Stimulated activated naive B cell treated with anti-CD40 and anti-IgM and Interleukin-4, amounts not matched to agents 10 μg/mL and 1 μg/mL and 100 μg/mL, for 72 hours (primary cell): ENCODE measurements around the gene PARP8.

Experiments
- ATAC-seq, 2 donors: fragments of 150-1000 bp; cut with Tn5 transposase; replicated peaks; 2 replicates each; pipeline ENCODE4 v1.10.0; 2021; ENCODE audit warnings: moderate library complexity in 1 of 2
- DNase-seq: peaks from one replicate; pipeline ENCODE4 v3.0.0; 2021
- H3K27ac Mint-ChIP-seq: one replicate; pipeline ENCODE4 v1.8.0; 2022; ENCODE audit warnings: mild to moderate bottlenecking, mixed read lengths
- H3K27me3 Mint-ChIP-seq, 2 donors: one replicate each; pipeline ENCODE4 v1.8.0; 2022; ENCODE audit warnings: mixed read lengths in 2 of 2
- H3K36me3 Mint-ChIP-seq, 2 donors: one replicate each; pipeline ENCODE4 v1.8.0; 2022; ENCODE audit warnings: mixed read lengths in 2 of 2, mild to moderate bottlenecking in 1 of 2
- H3K4me1 Mint-ChIP-seq, 2 donors: one replicate each; pipeline ENCODE4 v1.8.0; 2022; ENCODE audit warnings: mixed read lengths in 2 of 2, mild to moderate bottlenecking in 1 of 2
- H3K4me3 Mint-ChIP-seq, 2 donors: one replicate each; pipeline ENCODE4 v1.8.0; 2022; ENCODE audit warnings: mild to moderate bottlenecking in 2 of 2, mixed read lengths in 2 of 2, moderate library complexity in 1 of 2
- H3K9me3 Mint-ChIP-seq, 2 donors: one replicate each; pipeline ENCODE4 v1.8.0; 2022; ENCODE audit warnings: mixed read lengths in 2 of 2, mild to moderate bottlenecking in 1 of 2

Gene PARP8

GRCh38 chr5:50836356-50836755 is 169.9 kb downstream of the PARP8 start:
- Mint-ChIP-seq H3K27me3 (no peaks in the 10 kb centered on the region), H3K36me3 (peaks cover 12 to 41% of the 10 kb centered on the region in 2 donors), H3K9me3 (no peaks in the 10 kb centered on the region), H3K4me3 (no peak overlapping the region), H3K4me1 (no peaks in the 10 kb centered on the region), H3K27ac (no peak overlapping the region)
- ATAC-seq, result no peak
- DNase-seq, result no peak

DNA sequence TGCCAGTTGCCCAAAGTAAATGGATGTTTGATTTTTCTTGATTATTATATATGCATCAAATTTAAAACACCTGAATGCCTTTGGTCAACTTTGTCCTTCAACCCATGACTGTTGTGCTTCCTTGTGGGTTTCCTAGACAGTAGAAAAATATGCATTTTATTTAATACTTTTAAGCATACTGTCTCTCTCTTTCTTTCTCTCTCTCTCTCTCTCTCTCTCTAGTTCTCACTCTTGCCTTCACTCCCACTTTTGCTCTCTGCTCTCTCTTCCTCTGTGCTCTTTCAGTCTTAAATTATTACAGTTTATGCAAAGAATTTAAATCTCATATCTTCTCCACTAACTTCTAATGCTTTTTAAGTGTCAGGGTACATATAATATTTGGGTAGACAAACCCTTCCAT is 173.0 kb downstream of the PARP8 start:
- no peaks in the 10 kb centered on the region for H3K4me1 Mint-ChIP-seq
- H3K27ac Mint-ChIP-seq, result no peak overlapping the region
- peaks cover 8 to 34% of the 10 kb centered on the region in 2 donors for H3K36me3 Mint-ChIP-seq
- ATAC-seq (no peak), DNase-seq (no peak)
- no peaks in the 10 kb centered on the region for H3K9me3 Mint-ChIP-seq
- H3K27me3 Mint-ChIP-seq, result no peaks in the 10 kb centered on the region
- H3K4me3 Mint-ChIP-seq, result no peak overlapping the region

DNA sequence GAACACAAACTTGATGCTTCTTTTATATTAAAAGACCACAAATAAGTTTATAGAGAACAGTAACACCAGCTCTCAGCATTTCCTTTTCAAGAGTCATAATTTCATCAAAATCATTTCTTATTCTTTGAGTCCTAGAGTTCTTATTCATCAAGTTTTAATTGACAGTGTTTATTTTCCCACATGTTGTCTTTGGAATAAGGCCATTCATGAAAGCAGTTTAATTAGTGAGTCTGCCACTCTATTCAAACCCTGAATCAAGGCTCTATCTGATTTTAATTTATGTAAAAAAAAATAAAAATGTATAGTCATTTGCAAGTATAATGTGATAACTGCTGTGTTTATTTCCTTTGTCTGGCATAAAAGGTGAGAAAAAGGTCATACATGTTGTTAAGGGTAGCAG is 176.7 kb downstream of the PARP8 start:
- Mint-ChIP-seq H3K27me3 (no peaks in the 10 kb centered on the region), H3K27ac (no peak overlapping the region), H3K9me3 (no peaks in the 10 kb centered on the region), H3K36me3 (peaks cover 5 to 25% of the 10 kb centered on the region in 2 donors), H3K4me1 (no peaks in the 10 kb centered on the region), H3K4me3 (no peak overlapping the region)
- ATAC-seq (no peak), DNase-seq (no peak)

GRCh38 chr5:50846261-50846660 is 179.8 kb downstream of the PARP8 start:
- Mint-ChIP-seq H3K9me3 (no peaks in the 10 kb centered on the region), H3K36me3 (peaks cover 0 to 3% of the 10 kb centered on the region in 2 donors), H3K27me3 (no peaks in the 10 kb centered on the region), H3K4me1 (no peaks in the 10 kb centered on the region), H3K4me3 (no peak overlapping the region), H3K27ac (no peak overlapping the region)
- no peak for ATAC-seq
- no peak for DNase-seq

GRCh38 chr5:50849554-50849953 is 183.1 kb downstream of the PARP8 start:
- ATAC-seq (no peak), DNase-seq (no peak)
- Mint-ChIP-seq H3K9me3 (peaks cover 3 to 4% of the 10 kb centered on the region in 2 donors), H3K27me3 (no peaks in the 10 kb centered on the region), H3K4me3 (no peak overlapping the region), H3K36me3 (no peaks in the 10 kb centered on the region), H3K4me1 (peaks cover 15 to 27% of the 10 kb centered on the region in 2 donors), H3K27ac (no peak overlapping the region)

DNA sequence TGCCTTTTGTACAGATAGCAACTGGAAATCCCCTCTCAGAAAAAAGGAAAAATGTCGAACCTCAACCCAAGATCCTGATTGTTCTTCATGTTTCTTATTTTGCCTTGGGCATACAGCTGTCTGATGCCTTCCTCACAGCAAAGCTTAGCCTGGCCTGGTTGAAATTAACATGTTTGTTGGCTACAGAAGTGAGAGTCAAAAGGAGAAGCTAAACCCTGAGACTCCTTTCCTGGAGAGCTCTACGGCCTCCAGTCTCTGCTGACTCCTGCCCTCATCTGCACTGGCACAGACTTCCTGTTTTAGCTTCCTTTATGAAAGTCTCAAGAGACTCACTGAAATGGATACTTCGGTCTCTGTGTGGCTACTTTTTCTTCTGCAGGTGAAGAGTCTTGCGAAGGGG is 186.7 kb downstream of the PARP8 start:
- Mint-ChIP-seq H3K4me3 (peak overlapping the region; percentile 33), H3K27me3 (no peaks in the 10 kb centered on the region), H3K9me3 (peaks cover 3 to 4% of the 10 kb centered on the region in 2 donors), H3K36me3 (no peaks in the 10 kb centered on the region), H3K4me1 (peaks cover 37 to 58% of the 10 kb centered on the region in 2 donors), H3K27ac (peak overlapping the region; percentile 74)
- peak; percentile 94 to 95 for ATAC-seq
- peak; percentile 59 for DNase-seq

- no peak overlapping the region for H3K4me3 Mint-ChIP-seq
- H3K27ac Mint-ChIP-seq, result no peak overlapping the region
- ATAC-seq (no peak), DNase-seq (no peak)
- peaks cover 3 to 4% of the 10 kb centered on the region in 2 donors for H3K9me3 Mint-ChIP-seq
- no peaks in the 10 kb centered on the region for H3K27me3 Mint-ChIP-seq
- H3K4me1 Mint-ChIP-seq, result peaks cover 37 to 58% of the 10 kb centered on the region in 2 donors
- no peaks in the 10 kb centered on the region for H3K36me3 Mint-ChIP-seq
Measured at GRCh38 chr5:50854082-50854481, 187.6 kb downstream of the PARP8 start.

GRCh38 chr5:50855001-50855400 is 188.6 kb downstream of the PARP8 start:
- no peak for DNase-seq
- Mint-ChIP-seq H3K27me3 (no peaks in the 10 kb centered on the region), H3K27ac (no peak overlapping the region), H3K4me3 (no peak overlapping the region), H3K4me1 (peaks cover 37 to 58% of the 10 kb centered on the region in 2 donors), H3K36me3 (peaks cover under 1 to 3% of the 10 kb centered on the region in 2 donors), H3K9me3 (peaks cover 4 to 5% of the 10 kb centered on the region in 2 donors)
- ATAC-seq, result no peak

- ATAC-seq, result peak; percentile 77 to 82
- H3K4me3 Mint-ChIP-seq, result peak overlapping the region; percentile 19 to 29
- H3K4me1 Mint-ChIP-seq, result peaks cover 37 to 58% of the 10 kb centered on the region in 2 donors
Measured at GRCh38 chr5:50856401-50857119, 190.1 kb downstream of the PARP8 start.

DNA sequence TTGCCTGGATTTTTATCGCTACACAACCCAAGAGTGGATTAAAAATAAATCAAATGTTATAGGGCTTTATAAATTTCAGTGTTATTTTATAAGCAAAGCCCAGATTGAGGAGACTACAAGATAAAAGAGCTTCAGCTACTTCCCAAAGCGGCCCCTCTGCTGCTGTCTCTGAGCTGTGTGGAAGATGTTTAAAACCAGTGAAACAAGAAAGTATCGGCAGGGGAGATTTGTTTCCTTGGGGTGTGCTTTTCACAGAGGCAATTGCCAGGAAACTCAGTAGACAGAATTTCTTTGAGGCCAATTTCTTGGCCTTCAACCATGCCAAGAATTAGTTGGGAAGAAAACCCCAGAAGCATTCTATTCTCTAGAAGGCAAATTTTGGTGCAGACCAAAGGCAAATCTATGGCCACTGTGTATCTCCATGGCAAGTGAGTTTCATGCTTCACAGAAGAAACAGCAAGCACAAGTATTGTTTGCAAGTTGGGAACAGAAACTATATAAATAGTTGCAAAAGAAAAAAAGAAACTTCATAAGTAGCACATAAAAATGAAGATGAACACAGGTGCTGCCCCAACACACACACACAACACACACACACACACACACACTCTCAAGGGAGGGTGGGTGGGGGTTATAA is 197.2 kb downstream of the PARP8 start:
- Mint-ChIP-seq H3K4me1 (peaks cover 0 to 4% of the 10 kb centered on the region in 2 donors), H3K4me3 (no peak overlapping the region), H3K9me3 (peaks cover 0 to 5% of the 10 kb centered on the region in 2 donors), H3K27ac (no peak overlapping the region), H3K27me3 (no peaks in the 10 kb centered on the region), H3K36me3 (peaks cover 4 to 6% of the 10 kb centered on the region in 2 donors)
- ATAC-seq (no peak), DNase-seq (no peak)

More at GRCh38 chr5:50856401-50857119, 190.1 kb downstream of the PARP8 start:
- Mint-ChIP-seq H3K9me3 (peaks cover 4 to 9% of the 10 kb centered on the region in 2 donors), H3K36me3 (peaks cover 4 to 6% of the 10 kb centered on the region in 2 donors), H3K27me3 (no peaks in the 10 kb centered on the region), H3K27ac (peak overlapping the region; percentile 57)
- DNase-seq, result no peak

DNA sequence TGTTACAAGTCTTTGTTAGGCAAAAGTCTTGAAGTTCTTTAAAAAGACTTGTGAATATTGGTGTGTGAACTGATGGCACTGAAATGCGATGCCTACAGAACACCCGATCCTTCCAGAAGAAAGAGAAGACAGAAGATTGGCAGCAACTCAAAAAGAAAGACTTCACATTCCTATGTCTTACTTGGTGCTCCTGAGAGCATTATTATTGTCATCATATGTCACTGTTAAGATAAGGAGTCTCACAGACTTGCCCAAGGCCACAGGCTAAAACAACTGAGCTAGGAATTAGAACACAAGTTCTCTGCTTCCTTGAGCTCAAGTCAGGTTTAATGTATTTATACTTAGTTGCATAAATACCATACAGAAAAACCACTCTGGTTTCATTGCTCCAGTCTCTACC is 198.0 kb downstream of the PARP8 start:
- no peak for ATAC-seq

DNA sequence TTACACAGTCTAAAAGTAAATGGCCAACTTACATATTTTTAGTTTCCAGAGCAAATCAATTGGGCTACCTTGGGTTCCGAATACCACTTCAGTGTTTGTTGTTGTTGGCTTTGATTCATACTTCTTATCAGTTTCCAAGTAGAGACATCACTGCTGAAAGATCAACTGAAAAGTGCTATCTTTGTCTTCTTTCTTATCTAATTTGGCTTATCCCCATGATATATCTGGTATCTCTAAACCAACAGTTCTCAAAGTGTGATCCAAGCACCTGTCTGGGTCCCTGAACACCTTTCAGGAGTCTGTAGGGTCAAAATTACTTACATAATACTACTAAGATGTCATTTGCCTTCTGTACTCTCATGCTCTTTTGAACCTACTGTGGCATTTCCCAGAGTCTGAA is 200.0 kb downstream of the PARP8 start:
- DNase-seq (no peak), ATAC-seq (no peak)
- H3K9me3 Mint-ChIP-seq, result no peaks in the 10 kb centered on the region
- no peak overlapping the region for H3K4me3 Mint-ChIP-seq
- H3K27ac Mint-ChIP-seq, result no peak overlapping the region
- peaks cover 0 to 4% of the 10 kb centered on the region in 2 donors for H3K4me1 Mint-ChIP-seq
- peaks cover 8 to 9% of the 10 kb centered on the region in 2 donors for H3K27me3 Mint-ChIP-seq
- H3K36me3 Mint-ChIP-seq, result no peaks in the 10 kb centered on the region

More for the DNA sequence above, 198.0 kb downstream of the PARP8 start:
- H3K27me3 Mint-ChIP-seq, result peaks cover 5 to 6% of the 10 kb centered on the region in 2 donors
- peaks cover 0 to 5% of the 10 kb centered on the region in 2 donors for H3K9me3 Mint-ChIP-seq
- no peak overlapping the region for H3K4me3 Mint-ChIP-seq
- H3K4me1 Mint-ChIP-seq, result peaks cover 0 to 4% of the 10 kb centered on the region in 2 donors
- DNase-seq, result no peak
- peaks cover 4 to 6% of the 10 kb centered on the region in 2 donors for H3K36me3 Mint-ChIP-seq
- no peak overlapping the region for H3K27ac Mint-ChIP-seq

DNA sequence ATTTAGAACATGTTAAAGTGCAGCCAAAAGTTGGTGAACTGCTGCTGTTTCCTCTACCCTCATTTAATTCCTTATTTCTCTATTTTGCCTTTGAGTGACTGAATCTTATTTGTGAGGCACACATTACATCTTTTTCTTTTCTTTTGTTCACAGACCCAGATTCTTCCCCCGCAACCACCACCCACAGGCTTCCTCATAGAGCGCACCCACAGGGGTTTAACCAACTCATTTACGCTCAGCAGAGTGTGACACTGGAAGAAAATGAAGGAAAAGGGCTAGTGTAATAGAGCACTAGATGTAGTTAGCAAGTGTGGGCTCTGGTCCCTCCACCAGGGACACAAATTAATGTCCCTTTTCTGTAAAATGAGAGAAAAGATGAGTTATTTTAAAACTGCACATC is 200.7 kb downstream of the PARP8 start:
- Mint-ChIP-seq H3K4me1 (peaks cover 0 to 4% of the 10 kb centered on the region in 2 donors), H3K27me3 (peaks cover 8 to 9% of the 10 kb centered on the region in 2 donors), H3K27ac (no peak overlapping the region), H3K4me3 (no peak overlapping the region), H3K9me3 (no peaks in the 10 kb centered on the region), H3K36me3 (no peaks in the 10 kb centered on the region)
- DNase-seq (no peak), ATAC-seq (no peak)

- ATAC-seq (no peak), DNase-seq (no peak)
- Mint-ChIP-seq H3K36me3 (no peaks in the 10 kb centered on the region), H3K4me1 (peaks cover 10 to 15% of the 10 kb centered on the region in 2 donors), H3K9me3 (peaks cover 0 to 2% of the 10 kb centered on the region in 2 donors), H3K4me3 (no peak overlapping the region), H3K27ac (no peak overlapping the region), H3K27me3 (peaks cover 17 to 19% of the 10 kb centered on the region in 2 donors)
Measured at GRCh38 chr5:50873595-50874277, 207.3 kb downstream of the PARP8 start.
